Parathyroid adenoma (tissue), 2 donors: ENCODE results near the gene IL10RB.

Experiments
- H2AFZ ChIP-seq: fragments of 300-600 bp; sonication (generic); one replicate; pipeline ENCODE4 v1.7.0; 2017; ENCODE audit warnings: antibody characterized with exemption, mild to moderate bottlenecking
- H3K27ac ChIP-seq: fragments of 300-600 bp; sonication (generic); one replicate; pipeline ENCODE4 v1.7.0; 2017
- H3K27me3 ChIP-seq: fragments of 300-600 bp; sonication (generic); one replicate; pipeline ENCODE4 v1.7.0; 2017; ENCODE audit warnings: low read length; ENCODE audit not compliant: control insufficient read depth, insufficient read depth
- H3K36me3 ChIP-seq: fragments of 300-600 bp; sonication (generic); one replicate; pipeline ENCODE4 v1.7.0; 2017; ENCODE audit warnings: low read length; ENCODE audit not compliant: control insufficient read depth, insufficient read depth
- H3K4me1 ChIP-seq: fragments of 300-600 bp; sonication (generic); one replicate; pipeline ENCODE4 v1.7.0; 2017; ENCODE audit warnings: control low read depth
- H3K4me2 ChIP-seq: fragments of 300-600 bp; sonication (generic); one replicate; pipeline ENCODE4 v1.7.0; 2017; ENCODE audit warnings: low read length
- H3K4me3 ChIP-seq: fragments of 300-600 bp; sonication (generic); one replicate; pipeline ENCODE4 v1.7.0; 2017; ENCODE audit warnings: low read depth, low read length
- H3K79me2 ChIP-seq: fragments of 300-600 bp; sonication (generic); one replicate; pipeline ENCODE4 v1.7.0; 2017; ENCODE audit warnings: control low read depth
- H3K9ac ChIP-seq: fragments of 300-600 bp; sonication (generic); one replicate; pipeline ENCODE4 v1.7.0; 2017; ENCODE audit warnings: mild to moderate bottlenecking
- H3K9me3 ChIP-seq: fragments of 300-600 bp; sonication (generic); one replicate; pipeline ENCODE4 v1.7.0; 2017; ENCODE audit warnings: low read length; ENCODE audit not compliant: control insufficient read depth
- CTCF ChIP-seq: fragments of 300-600 bp; sonication (generic); IDR thresholded peaks from one replicate; pipeline ENCODE4 v1.7.0; 2017; ENCODE audit warnings: antibody characterized with exemption, mild to moderate bottlenecking
- donor health status: primary hyperparathyroidism.

Gene IL10RB

GRCh38 chr21:33300701-33301631, 34.8 kb downstream of the IL10RB start:
- Histone ChIP-seq H2AFZ (no peak overlapping the region), H3K9ac (no peak overlapping the region), H3K27me3 (no peaks in the 10 kb centered on the region), H3K27ac (peak overlapping the region; percentile 44), H3K9me3 (no peaks in the 10 kb centered on the region), H3K4me2 (no peak overlapping the region), H3K79me2 (no peaks in the 10 kb centered on the region), H3K36me3 (no peaks in the 10 kb centered on the region), H3K4me1 (no peaks in the 10 kb centered on the region), H3K4me3 (no peak overlapping the region)
- no peak for TF ChIP-seq CTCF

- Histone ChIP-seq H3K9ac (no peak overlapping the region), H3K79me2 (no peaks in the 10 kb centered on the region), H3K27me3 (no peaks in the 10 kb centered on the region), H3K4me2 (no peak overlapping the region), H3K36me3 (no peaks in the 10 kb centered on the region), H3K27ac (peak overlapping the region; percentile 44), H2AFZ (no peak overlapping the region), H3K4me3 (no peak overlapping the region), H3K9me3 (no peaks in the 10 kb centered on the region), H3K4me1 (no peaks in the 10 kb centered on the region)
- TF ChIP-seq CTCF, result no peak
These were observed 35.5 kb downstream of the IL10RB start for GRCh38 chr21:33301632-33302002.

GRCh38 chr21:33302055-33302454, 35.9 kb downstream of the IL10RB start:
- TF ChIP-seq CTCF, result no peak
- Histone ChIP-seq H3K4me1 (no peaks in the 10 kb centered on the region), H3K4me3 (no peak overlapping the region)

GRCh38 chr21:33302796-33303195, 36.6 kb downstream of the IL10RB start:
- H3K4me1 ChIP-seq, result no peaks in the 10 kb centered on the region
- no peak overlapping the region for H2AFZ ChIP-seq
- no peaks in the 10 kb centered on the region for H3K79me2 ChIP-seq
- no peak overlapping the region for H3K27ac ChIP-seq
- no peak overlapping the region for H3K4me3 ChIP-seq
- H3K9me3 ChIP-seq, result no peaks in the 10 kb centered on the region
- no peak overlapping the region for H3K9ac ChIP-seq
- H3K36me3 ChIP-seq, result no peaks in the 10 kb centered on the region
- no peak overlapping the region for H3K4me2 ChIP-seq
- no peaks in the 10 kb centered on the region for H3K27me3 ChIP-seq
- TF ChIP-seq CTCF, result no peak

More at GRCh38 chr21:33302055-33302454, 35.9 kb downstream of the IL10RB start:
- no peaks in the 10 kb centered on the region for H3K36me3 ChIP-seq
- no peaks in the 10 kb centered on the region for H3K9me3 ChIP-seq
- peak overlapping the region; percentile 44 for H3K27ac ChIP-seq
- no peak overlapping the region for H3K9ac ChIP-seq
- no peaks in the 10 kb centered on the region for H3K79me2 ChIP-seq
- H2AFZ ChIP-seq, result no peak overlapping the region
- H3K27me3 ChIP-seq, result no peaks in the 10 kb centered on the region
- no peak overlapping the region for H3K4me2 ChIP-seq

- no peak for TF ChIP-seq CTCF
- H3K4me1 ChIP-seq, result no peaks in the 10 kb centered on the region
- no peaks in the 10 kb centered on the region for H3K79me2 ChIP-seq
- H2AFZ ChIP-seq, result no peak overlapping the region
- no peak overlapping the region for H3K27ac ChIP-seq
- H3K9ac ChIP-seq, result no peak overlapping the region
- no peaks in the 10 kb centered on the region for H3K9me3 ChIP-seq
- H3K4me2 ChIP-seq, result no peak overlapping the region
- no peaks in the 10 kb centered on the region for H3K36me3 ChIP-seq
- H3K27me3 ChIP-seq, result no peaks in the 10 kb centered on the region
- no peak overlapping the region for H3K4me3 ChIP-seq
These were observed 39.1 kb downstream of the IL10RB start for GRCh38 chr21:33305344-33305671.
